Panc1 (cell line): ENCODE measurements around the gene GPR142.

Experiments used
- POLR2AphosphoS5 ChIP-seq: IDR thresholded peaks from 2 replicates; pipeline ENCODE4 v1.6.1; 2012; ENCODE audit warnings: mild to moderate bottlenecking, low read depth, low read length, moderate library complexity
- SIN3A ChIP-seq: IDR thresholded peaks from 2 replicates; pipeline ENCODE4 v1.6.1; 2012; ENCODE audit warnings: low read depth, mild to moderate bottlenecking, low read length, moderate library complexity, borderline replicate concordance; ENCODE audit not compliant: insufficient read depth
- TCF7L2 ChIP-seq: IDR thresholded peaks from 2 replicates; pipeline ENCODE4 v1.6.1; 2011; ENCODE audit warnings: mild to moderate bottlenecking, low read depth, low read length, inconsistent platforms
- TF ChIP-seq, protein P1 (sequence below): fragments of 450-650 bp; IDR thresholded peaks from 2 replicates; pipeline ENCODE4 v1.5.1; 2017; ENCODE audit warnings: mild to moderate bottlenecking
- TF ChIP-seq, protein P2 (sequence below), 2 experiments: IDR thresholded peaks; 2 replicates each; pipeline ENCODE4 v1.6.1; 2011 to 2012; ENCODE audit warnings: low read depth in 2 of 2, control low read depth in 1 of 2, low read length in 1 of 2, mild to moderate bottlenecking in 1 of 2, moderate library complexity in 1 of 2; ENCODE audit not compliant: insufficient read depth in 1 of 2

DNA sequence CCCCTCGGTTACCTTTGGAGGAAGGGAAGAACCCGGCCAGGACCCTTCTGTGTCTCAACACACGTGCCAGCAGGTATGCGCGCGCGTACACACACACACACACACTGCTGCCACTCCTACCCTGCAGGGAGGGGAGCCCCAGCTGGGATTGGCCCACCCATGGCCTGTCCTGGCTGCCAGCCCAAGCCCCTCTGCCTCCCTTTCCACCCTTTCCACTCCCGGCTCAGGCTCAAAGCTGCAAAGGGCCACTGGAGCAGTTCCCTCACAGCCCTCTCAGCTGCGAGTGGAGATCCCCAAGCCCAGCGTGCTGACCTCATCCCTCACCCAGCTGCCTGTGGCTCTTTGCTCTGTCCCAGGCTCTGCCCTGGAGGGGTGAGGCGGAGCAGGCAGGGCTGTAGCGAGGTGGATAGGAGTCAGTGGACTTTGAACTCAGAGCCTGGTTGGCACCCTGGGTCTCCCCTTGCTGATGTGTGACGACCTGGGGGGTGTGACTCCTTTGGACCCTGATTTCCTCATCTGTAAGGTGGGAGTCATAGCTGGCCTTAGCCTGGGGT is 26.8 kb upstream of the GPR142 start:
- TF ChIP-seq, protein P1, sequence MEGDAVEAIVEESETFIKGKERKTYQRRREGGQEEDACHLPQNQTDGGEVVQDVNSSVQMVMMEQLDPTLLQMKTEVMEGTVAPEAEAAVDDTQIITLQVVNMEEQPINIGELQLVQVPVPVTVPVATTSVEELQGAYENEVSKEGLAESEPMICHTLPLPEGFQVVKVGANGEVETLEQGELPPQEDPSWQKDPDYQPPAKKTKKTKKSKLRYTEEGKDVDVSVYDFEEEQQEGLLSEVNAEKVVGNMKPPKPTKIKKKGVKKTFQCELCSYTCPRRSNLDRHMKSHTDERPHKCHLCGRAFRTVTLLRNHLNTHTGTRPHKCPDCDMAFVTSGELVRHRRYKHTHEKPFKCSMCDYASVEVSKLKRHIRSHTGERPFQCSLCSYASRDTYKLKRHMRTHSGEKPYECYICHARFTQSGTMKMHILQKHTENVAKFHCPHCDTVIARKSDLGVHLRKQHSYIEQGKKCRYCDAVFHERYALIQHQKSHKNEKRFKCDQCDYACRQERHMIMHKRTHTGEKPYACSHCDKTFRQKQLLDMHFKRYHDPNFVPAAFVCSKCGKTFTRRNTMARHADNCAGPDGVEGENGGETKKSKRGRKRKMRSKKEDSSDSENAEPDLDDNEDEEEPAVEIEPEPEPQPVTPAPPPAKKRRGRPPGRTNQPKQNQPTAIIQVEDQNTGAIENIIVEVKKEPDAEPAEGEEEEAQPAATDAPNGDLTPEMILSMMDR = no peak
- TF ChIP-seq SIN3A (no peak), POLR2AphosphoS5 (no peak), TCF7L2 (no peak)
- TF ChIP-seq, protein P2, sequence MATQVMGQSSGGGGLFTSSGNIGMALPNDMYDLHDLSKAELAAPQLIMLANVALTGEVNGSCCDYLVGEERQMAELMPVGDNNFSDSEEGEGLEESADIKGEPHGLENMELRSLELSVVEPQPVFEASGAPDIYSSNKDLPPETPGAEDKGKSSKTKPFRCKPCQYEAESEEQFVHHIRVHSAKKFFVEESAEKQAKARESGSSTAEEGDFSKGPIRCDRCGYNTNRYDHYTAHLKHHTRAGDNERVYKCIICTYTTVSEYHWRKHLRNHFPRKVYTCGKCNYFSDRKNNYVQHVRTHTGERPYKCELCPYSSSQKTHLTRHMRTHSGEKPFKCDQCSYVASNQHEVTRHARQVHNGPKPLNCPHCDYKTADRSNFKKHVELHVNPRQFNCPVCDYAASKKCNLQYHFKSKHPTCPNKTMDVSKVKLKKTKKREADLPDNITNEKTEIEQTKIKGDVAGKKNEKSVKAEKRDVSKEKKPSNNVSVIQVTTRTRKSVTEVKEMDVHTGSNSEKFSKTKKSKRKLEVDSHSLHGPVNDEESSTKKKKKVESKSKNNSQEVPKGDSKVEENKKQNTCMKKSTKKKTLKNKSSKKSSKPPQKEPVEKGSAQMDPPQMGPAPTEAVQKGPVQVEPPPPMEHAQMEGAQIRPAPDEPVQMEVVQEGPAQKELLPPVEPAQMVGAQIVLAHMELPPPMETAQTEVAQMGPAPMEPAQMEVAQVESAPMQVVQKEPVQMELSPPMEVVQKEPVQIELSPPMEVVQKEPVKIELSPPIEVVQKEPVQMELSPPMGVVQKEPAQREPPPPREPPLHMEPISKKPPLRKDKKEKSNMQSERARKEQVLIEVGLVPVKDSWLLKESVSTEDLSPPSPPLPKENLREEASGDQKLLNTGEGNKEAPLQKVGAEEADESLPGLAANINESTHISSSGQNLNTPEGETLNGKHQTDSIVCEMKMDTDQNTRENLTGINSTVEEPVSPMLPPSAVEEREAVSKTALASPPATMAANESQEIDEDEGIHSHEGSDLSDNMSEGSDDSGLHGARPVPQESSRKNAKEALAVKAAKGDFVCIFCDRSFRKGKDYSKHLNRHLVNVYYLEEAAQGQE (IDR thresholded peaks at IDR 0.05; ENCODE audit: insufficient read depth in 1 of 2, low read depth in 2 of 2, low read length in 1 of 2) = no peak
